Measurements from ENCODE around the gene ADD3.

GRCh38 chr10:110156046-110156445 lies 148.3 kb downstream of the ADD3 start:
- TF ChIP-seq CTCF (optimal IDR thresholded peaks at IDR 0.05 in 1 of 3, IDR thresholded peaks at IDR 0.05 in 1 of 3, conservative IDR thresholded peaks at IDR 0.05 in 1 of 3; ENCODE audit: extremely low read depth in 1 of 3, insufficient read depth in 2 of 3, low read length in 3 of 3) (no peak), EZH2 (IDR thresholded peaks at IDR 0.05; ENCODE audit: low read length) (no peak)

All from keratinocyte (primary cell).